Right hindlimb (tissue), 1 donor: ENCODE measurements around the gene SENP8.
A peak's percentile ranks its signal among the peaks of the same experiment; 100 is the strongest.

ENCODE experiments used
- DNase-seq: peaks from one replicate; pipeline ENCODE4 v3.0.0-alpha.2; 2018

SENP8 gene

DNA sequence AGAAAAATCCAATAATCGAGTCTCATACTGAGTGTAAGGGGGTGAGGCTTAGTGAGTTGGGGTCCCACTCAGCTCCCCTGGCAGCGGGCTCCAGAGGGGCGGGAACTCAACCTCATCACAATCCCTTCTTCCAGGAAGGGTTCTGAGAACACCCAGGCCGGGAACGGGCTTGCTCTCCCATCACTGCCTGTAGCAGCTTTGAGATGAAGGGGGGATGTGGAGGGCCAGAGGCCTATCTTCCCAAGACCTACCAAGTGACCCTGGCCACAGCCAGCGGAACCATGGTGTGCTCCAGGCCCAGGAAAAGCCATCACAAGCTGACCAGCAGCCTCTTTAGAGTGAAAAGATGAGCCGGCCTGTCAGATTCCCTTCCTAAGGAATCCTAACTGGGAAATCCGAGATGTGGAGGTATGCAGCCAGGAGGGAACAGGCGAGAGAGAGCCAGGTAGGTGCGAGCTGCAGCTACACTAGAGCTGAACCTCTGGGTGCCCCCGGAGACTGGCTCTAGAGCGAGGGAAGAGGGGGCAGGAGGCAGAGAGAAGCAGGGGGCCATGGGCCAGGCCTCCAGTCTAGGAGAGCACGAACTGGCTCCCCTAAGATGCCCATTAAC is 60.9 kb downstream of the SENP8 start:
- no peak for DNase-seq

DNA sequence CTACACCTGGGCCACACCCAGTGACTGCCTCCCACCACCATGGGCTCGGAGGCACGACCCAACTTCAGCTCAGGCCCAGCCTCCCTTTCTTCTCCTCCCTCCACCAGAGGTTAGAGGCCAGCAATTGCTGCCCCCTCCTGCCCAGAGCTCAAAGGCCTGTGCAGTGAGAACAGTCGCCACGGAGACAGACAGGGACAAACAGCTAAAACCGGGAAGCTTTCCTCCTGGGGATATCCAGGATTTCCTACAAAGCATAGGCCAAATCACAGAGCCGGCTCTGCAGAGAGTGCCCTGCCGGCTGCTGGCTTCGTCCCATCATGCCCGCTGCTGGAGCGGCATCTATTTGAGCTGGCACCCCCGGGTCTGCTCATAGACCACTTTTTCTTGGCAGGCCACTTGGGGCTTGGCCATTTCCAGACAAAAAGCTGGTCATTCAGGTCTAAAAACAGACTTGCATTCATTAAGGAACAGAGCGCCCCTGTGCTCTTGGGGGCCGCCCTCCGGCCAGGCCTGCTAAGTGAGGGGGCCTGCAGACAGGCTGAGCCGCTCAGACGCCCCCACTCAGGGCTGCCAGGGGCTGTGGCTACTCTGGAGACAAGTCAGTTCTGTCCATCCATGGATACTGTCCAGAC is 61.9 kb downstream of the SENP8 start:
- DNase-seq, result peak; percentile 74

DNA sequence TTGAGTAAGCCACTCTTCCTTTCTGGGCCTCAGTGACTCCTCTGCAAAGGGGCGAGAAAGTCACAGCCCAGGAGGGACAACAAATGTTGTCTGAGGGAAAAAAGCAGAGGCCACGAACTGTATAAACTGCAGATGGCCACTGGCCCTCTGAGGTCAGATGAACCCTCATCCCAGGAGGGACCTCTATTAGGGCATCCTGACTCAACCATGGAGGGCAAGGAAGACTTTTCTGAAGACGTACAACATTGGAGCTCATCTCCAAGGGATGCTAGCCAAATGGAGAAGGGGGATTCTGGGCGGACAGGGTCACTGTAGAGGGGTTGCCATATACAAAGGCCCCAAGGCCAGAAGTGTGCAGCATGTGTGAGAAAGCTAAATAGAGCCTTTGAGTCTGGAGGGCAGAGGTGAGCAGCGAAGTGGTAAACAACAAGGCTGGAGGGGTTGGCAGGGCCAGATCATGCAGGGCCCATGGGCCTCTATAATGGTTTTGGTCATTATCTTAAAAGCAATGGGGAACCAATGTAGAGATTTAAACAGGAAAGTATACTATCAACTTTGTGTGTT is 62.6 kb downstream of the SENP8 start:
- no peak for DNase-seq

DNA sequence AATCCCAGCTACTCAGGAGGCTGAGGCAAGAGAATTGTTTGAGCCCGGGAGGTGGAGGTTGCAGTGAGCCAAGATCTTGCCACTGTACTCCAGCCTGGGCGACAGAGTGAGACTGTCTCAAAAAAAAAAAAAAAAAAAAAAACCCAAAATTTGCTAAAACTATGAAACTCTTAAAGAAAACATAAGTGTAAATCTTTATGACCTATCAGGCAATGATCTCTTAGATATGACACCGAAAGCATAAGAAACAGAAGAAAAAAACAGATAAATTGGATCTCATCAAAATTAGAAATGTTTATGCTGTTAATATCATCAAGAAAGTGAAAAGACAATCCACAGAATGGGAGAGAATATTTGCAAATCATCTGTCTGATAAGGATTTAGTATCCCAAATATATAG is 64.0 kb downstream of the SENP8 start:
- DNase-seq, result no peak

DNA sequence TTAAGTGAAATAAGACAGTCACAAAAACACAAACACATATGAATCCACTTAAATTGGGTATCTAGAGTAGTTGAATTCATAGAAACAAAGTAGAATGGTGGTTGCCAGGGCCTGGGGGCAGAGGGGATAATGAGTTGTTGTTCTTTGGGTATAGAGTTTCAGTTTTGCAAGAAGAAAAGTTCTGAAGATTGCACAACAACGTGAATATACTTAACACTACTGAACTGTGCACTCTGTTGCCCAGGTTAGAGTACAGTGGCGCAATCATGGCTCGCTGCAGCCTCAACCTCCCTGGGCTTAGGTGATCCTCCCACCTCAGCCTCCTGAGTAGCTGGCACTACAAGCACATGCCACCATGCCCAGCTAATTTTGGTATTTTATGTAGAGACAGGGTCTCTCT is 64.5 kb downstream of the SENP8 start:
- no peak for DNase-seq

DNA sequence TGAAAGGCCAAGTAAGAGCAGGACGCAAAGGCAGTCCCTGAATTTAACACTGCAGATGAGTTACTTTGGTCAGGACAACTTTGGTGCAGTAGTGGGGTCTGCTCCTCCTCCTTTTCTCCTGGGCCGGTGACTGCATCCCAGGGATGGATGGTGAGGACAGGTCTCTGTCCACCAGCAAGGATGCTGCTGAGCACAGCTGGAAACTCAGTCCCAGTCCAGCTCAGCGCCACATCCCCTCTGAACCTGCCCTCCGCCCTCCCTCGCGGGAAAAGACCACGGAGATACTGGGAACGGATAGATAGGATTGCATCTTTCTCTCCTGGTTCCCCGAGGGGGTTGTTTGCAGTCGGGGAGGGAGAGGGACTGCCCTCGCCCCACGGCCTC is 65.6 kb downstream of the SENP8 start:
- no peak for DNase-seq

DNA sequence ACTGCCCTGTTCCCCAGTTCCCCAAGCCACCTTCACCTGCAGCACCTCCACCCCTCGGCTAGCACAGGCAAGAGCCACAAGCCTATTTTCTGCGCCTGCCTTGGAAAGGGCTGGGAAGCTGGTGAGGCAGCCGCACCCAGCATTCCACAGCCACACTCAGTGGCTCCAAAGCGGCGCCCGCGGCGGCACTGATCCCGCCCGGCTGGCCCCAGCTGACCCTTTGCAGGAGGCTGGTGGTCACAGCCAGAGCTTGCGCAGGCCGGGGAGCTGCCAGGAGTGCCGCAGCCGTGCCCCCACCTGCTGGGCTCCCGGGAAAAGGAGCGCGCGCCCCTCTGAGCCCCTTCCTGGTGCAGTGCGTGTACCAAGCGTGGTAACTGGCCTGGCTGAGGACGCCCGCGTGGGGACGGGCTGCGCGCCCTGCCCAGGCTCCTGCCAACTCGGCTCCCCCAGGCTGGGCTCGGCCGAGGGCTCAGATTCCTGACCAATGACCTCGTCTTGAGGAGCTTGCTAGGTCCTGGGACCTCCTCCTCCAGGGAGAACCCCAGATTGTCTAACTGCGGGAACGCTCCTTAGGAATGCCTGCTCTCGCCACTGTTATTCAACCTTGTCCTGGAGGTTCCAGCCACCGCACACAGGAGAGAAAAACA is 66.1 kb downstream of the SENP8 start:
- DNase-seq, result peak; percentile 57

DNA sequence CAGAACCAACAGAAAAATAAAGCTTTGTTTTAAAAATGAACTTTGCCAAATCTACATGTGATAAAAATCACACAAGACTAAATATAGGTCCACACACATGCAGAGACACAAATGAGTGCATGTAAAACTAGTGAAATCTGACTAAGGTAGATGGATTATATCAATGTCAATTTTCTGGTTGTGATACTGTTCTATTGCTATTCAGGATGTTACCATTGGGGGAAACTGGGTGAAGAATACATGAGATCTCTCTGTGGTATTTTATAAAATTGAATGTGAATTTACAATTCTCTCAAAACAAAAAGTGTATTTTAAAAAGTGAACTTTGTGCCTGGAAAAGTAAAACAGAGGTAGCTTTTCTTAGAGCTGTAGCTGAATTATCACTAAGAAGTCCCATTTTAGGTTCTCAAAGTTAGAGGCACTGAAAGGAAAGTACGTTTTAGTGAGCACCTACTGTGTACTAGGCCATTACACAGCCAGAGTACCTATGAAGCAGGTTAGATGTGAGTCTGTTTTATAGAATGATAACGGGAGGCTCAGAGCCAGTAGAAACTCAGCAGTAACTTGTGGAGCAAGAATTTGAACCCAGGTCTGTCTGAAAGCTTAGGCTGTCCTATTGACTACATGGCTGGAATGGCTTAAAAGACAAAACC is 71.2 kb downstream of the SENP8 start:
- DNase-seq, result no peak

DNA sequence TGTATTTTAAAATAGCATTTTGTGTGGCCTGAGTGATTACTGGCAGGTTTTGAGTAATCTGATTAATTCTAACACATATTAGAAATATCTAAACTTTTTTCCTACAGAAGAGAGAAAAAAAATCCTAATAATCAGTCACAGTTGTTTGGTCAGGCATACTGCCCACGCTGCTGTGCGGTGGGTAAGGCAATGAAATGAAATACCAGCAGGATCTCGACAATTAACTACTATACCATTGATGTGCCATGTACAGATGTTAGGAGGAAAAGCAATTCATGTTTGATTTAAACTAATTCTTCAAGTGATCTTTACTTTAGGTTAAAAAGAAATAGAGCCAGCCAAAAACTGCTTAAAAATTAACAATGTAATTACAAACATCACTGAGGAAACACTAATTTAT is 74.2 kb downstream of the SENP8 start:
- DNase-seq, result no peak
